Measurements from ENCODE around the gene FMNL1. TPM values are rescaled to one million over a fixed set of nuclear protein-coding genes. Genes with fewer than 3 reads are reported as not detected.
A peak's percentile ranks its signal among the peaks of the same experiment; 100 is the strongest.

The FMNL1 gene
- total RNA-seq, 1 donor from 2014 or later: 351 TPM

- no peaks in the 10 kb centered on the region for H3K9me3 Mint-ChIP-seq
- ATAC-seq (ENCODE audit: low read depth): peak; percentile 61
- TF ChIP-seq CTCF (IDR thresholded peaks at IDR 0.05): no peak
- no peak overlapping the region for H3K4me3 Mint-ChIP-seq
- ChIA-PET CTCF (interaction anchor here (1.5 to 8.1 kb wide), 3 partner anchors 51 to 115 kb away, joined by 3 to 60 read pairs (median 9); no protein-coding TSS in a partner anchor), POLR2A (no interaction called here)
- peak; percentile 44 for DNase-seq
- H3K4me1 Mint-ChIP-seq: peaks cover 2% of the 10 kb centered on the region
- H3K27ac Mint-ChIP-seq: no peak overlapping the region
- H3K27me3 Mint-ChIP-seq: no peaks in the 10 kb centered on the region
- intact Hi-C loops (cut with micrococcal nuclease): loop anchor here (1.0 kb wide), 1 partner anchor 52 kb away; no protein-coding TSS in a partner anchor
- H3K36me3 Mint-ChIP-seq (ENCODE audit: low read depth): peaks cover 83% of the 10 kb centered on the region
Observed at GRCh38 chr17:45270828-45271418, 49.2 kb downstream of the FMNL1 start.

- H3K9me3 Mint-ChIP-seq: no peaks in the 10 kb centered on the region
- no peaks in the 10 kb centered on the region for H3K27me3 Mint-ChIP-seq
- no peaks in the 10 kb centered on the region for H3K4me1 Mint-ChIP-seq
- no peak overlapping the region for H3K27ac Mint-ChIP-seq
- no peak for DNase-seq
- intact Hi-C loops (cut with micrococcal nuclease): loop anchor here (1.0 kb wide), 1 partner anchor 52 kb away; no protein-coding TSS in a partner anchor
- H3K4me3 Mint-ChIP-seq: no peak overlapping the region
- ChIA-PET POLR2A (interaction anchor here (0.8 to 0.9 kb wide), 2 partner anchors 41 to 53 kb away, joined by 3 read pairs; no protein-coding TSS in a partner anchor), CTCF (interaction anchor here (0.7 to 8.1 kb wide), 5 partner anchors 12 to 114 kb away, joined by 3 to 60 read pairs (median 5); no protein-coding TSS in a partner anchor)
- peaks cover 77% of the 10 kb centered on the region for H3K36me3 Mint-ChIP-seq (ENCODE audit: low read depth)
- no peak for TF ChIP-seq CTCF (IDR thresholded peaks at IDR 0.05)
- no peak for ATAC-seq (ENCODE audit: low read depth)
Observed at GRCh38 chr17:45271603-45272002, 49.9 kb downstream of the FMNL1 start.

GRCh38 chr17:45273551-45273957, 51.9 kb downstream of the FMNL1 start:
- DNase-seq (no peak), ATAC-seq (ENCODE audit: low read depth) (no peak)
- intact Hi-C loops (cut with micrococcal nuclease): no loop called here
- Mint-ChIP-seq H3K36me3 (ENCODE audit: low read depth) (peaks cover 67% of the 10 kb centered on the region), H3K9me3 (no peaks in the 10 kb centered on the region), H3K4me1 (peaks cover 5% of the 10 kb centered on the region), H3K27me3 (no peaks in the 10 kb centered on the region), H3K4me3 (no peak overlapping the region), H3K27ac (no peak overlapping the region)
- TF ChIP-seq CTCF (IDR thresholded peaks at IDR 0.05): no peak
- CTCF ChIA-PET: no interaction called here
- POLR2A ChIA-PET: no interaction called here

- H3K27me3 Mint-ChIP-seq: no peaks in the 10 kb centered on the region
- H3K9me3 Mint-ChIP-seq: no peaks in the 10 kb centered on the region
- H3K36me3 Mint-ChIP-seq (ENCODE audit: low read depth): peaks cover 67% of the 10 kb centered on the region
- TF ChIP-seq CTCF (IDR thresholded peaks at IDR 0.05): no peak
- ATAC-seq (ENCODE audit: low read depth) (no peak), DNase-seq (no peak)
- no peak overlapping the region for H3K4me3 Mint-ChIP-seq
- no peak overlapping the region for H3K27ac Mint-ChIP-seq
- intact Hi-C loops (cut with micrococcal nuclease): no loop called here
- peaks cover 5% of the 10 kb centered on the region for H3K4me1 Mint-ChIP-seq
- ChIA-PET POLR2A (interaction anchor here (1.1 kb wide), 1 partner anchor 111 kb away, joined by 3 read pairs; no protein-coding TSS in a partner anchor), CTCF (interaction anchor here (5.3 kb wide), 1 partner anchor 113 kb away, joined by 167 read pairs; no protein-coding TSS in a partner anchor)
Observed at GRCh38 chr17:45274033-45274432, 52.3 kb downstream of the FMNL1 start.

GRCh38 chr17:45276031-45276430, 54.3 kb downstream of the FMNL1 start:
- H3K27ac Mint-ChIP-seq: no peak overlapping the region
- POLR2A ChIA-PET: interaction anchor here (0.7 to 3.8 kb wide), 4 partner anchors 10 to 81 kb away, joined by 4 to 62 read pairs (median 7); partner anchors contain the start of gene MAP3K14
- intact Hi-C loops (cut with micrococcal nuclease): loop anchor here (2.0 kb wide), 1 partner anchor 21 kb away; no protein-coding TSS in a partner anchor

More at GRCh38 chr17:45276031-45276430, 54.3 kb downstream of the FMNL1 start:
- DNase-seq: no peak
- no peaks in the 10 kb centered on the region for H3K27me3 Mint-ChIP-seq
- CTCF ChIA-PET: interaction anchor here (0.9 to 5.3 kb wide), 13 partner anchors 9 to 131 kb away, joined by 3 to 167 read pairs (median 9); partner anchors contain the start of genes FMNL1 and MAP3K14
- H3K4me1 Mint-ChIP-seq: peaks cover 5% of the 10 kb centered on the region
- no peak for TF ChIP-seq CTCF (IDR thresholded peaks at IDR 0.05)
- peaks cover 66% of the 10 kb centered on the region for H3K36me3 Mint-ChIP-seq (ENCODE audit: low read depth)
- H3K9me3 Mint-ChIP-seq: no peaks in the 10 kb centered on the region
- H3K4me3 Mint-ChIP-seq: no peak overlapping the region
- no peak for ATAC-seq (ENCODE audit: low read depth)
